GM21423 (cell line): ENCODE measurements around the gene PCSK2.
A peak's percentile ranks its signal among the peaks of the same experiment; 100 is the strongest.

ENCODE experiments used
- ATAC-seq: cut with Tn5 transposase; IDR thresholded peaks from one replicate; pipeline ENCODE4 v1.9.1; 2021; ENCODE audit warnings: mild to moderate bottlenecking, moderate library complexity; ENCODE audit not compliant: unreplicated experiment

PCSK2 gene

DNA sequence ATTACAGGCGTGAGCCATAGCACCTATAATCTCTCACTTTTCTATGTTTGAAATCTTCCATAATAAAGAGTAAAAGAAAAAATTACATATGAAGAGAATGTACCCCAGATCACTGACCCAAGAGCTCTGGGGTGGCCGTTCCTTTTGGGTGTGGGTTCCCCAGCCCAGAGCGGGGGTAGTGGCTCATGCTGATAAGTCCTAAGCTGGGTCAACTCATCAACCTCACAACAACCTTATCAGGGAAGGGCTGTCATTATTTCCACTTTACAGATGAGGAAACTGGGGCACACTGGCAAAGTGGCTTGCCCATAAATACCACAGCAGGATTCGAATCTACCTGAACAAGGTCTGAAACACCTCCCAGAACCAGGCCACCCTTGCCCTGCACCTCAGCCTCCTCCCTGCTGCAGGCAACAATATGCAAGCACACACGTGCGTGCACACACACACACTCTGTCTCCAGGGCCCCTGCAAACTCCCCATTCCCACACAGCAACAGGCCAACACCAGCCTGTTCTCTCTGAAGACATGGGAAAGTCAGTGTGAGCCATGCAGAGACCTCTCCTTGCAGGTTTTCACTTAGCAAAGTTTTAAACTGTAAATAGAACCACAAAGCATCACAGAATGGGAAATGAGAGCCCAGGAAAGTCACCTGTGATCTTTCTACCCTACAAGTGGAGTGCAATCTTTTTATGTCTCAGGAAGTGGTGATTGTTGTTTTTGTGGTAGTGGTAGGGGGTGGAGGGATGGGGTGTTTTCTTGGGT, 276.6 kb downstream of the PCSK2 start:
- no peak for ATAC-seq

DNA sequence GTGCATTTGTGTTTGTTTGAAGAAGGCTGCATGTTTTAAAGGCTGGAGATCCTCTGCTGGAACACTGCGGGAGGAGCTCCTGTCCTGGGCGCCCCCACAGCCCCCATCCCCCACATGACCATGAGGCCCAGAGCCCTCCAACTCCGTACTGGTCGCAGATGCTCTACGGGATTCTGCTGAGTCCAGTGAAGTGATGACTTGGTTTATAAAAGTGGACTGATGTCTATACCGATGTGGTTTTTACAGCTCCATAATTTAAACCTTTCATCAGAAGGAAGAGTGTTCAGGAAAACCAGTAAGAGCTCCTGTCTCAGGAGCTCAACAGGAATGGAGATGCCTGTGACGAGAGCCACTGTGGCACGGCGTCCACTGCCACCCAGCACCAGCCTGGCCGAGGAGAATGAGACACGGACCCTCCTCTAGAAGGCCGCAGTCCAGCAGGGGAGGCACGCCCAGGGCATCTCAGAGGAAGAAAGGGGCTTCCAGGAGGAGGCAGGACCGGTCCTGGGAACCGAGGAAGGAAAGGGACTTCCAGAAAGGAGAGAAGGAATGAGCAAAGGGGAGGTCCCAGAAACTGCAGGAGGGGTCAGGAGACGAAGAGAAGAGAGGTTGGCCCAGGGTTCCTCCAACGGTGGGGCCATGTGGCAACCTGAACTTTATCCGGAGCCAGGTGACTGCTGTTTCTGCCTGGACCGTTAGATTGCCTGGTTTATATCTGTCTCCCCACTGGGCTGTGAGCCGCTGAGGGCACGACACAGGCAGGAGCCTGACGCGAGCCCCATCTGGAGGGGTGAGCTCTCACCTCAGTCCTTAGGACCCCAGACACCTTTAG, 277.4 kb downstream of the PCSK2 start:
- ATAC-seq: peak; percentile 5

DNA sequence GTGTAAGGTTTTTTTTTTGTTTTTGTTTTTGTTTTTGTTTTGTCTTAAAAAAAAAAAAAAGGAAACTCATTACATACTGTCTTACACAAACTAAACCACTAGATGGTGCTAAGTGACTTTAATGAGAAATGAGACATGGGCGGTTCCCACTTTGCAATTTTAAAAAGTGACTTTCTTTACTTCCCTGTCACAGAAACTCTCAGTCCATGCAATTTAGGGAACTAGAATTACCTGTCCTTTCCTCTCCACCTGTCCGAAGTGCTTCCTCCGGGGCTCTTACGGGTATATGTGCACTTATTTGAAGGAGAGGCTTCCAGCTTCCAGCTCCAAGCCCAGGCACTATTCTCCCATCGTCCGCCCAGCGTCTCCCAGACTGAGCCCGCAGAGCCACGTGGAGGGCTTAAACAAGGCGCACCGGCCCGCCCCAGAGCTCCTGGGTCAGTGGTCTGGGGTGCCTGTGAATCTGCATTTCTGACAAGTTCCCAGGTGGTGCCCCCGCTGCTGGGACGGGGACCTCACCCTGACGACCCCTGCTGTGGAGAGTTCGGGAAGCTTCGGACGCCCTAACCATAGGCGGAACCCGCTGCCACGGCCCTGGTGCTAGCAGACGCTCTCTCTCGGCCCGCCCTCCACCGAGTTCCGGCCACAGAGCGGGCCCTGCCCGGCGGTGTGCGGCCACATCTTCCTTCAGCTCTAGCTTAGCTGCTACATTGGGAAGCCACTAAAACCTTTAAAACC, 278.2 kb downstream of the PCSK2 start:
- peak; percentile 82 for ATAC-seq

DNA sequence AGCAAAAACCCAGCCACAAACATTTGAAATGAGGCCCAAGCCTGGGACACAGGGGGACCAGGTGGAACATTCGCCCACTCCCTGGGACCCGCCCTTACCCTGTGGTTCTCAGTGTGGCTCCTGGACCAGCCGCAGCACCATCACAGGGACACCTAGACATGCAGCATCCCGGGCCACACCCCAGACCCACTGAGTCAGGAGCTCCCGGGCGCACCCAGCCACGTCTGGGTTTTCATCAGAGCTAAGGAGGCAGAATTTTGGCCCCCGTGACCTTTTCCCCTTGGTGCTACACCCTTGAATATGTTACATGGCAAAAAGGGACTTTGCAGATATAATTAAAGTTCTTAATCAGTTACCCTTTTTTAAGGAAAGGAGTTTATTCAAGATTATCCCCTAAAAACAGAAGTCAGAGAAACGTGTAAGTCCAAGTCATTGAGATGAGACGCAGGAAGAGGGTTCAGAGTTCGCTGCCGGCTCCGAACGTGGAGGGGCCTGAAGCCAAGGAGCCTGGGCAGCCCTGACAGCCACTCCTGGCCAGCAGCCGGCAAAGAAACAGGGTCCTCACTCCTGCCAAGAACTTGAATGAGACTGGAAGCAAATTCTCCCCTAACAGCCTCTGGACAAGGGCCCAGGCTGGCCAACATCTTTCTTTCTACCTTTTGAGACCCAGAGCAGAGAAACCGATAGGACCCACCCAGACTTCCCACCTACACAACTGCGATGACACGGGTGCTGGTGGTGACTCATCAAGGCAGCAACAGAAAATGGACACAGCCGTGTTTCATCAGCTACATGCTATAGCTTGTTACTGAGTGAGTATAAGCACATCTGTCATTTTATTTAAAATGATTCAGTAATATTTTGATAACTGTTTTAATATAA, 279.0 kb downstream of the PCSK2 start:
- ATAC-seq: no peak

DNA sequence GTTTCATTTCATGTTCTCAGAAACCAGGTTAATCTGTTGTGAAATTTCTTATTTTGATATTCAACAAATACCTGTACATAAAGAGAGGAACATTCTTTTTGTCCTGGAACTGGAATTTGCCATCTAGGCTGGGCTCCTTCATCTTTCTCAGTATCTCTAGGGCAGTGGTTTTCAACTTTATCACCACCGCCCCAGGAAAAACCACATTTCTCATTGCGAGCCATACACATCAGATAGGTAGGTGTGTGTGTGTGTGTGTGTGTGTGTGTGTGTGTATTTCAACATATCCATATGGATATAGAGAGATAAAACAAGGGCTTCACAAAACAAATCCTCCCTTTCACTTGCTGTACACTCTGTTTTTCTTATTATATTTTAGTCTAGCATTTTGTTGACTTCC, 280.2 kb downstream of the PCSK2 start:
- no peak for ATAC-seq

DNA sequence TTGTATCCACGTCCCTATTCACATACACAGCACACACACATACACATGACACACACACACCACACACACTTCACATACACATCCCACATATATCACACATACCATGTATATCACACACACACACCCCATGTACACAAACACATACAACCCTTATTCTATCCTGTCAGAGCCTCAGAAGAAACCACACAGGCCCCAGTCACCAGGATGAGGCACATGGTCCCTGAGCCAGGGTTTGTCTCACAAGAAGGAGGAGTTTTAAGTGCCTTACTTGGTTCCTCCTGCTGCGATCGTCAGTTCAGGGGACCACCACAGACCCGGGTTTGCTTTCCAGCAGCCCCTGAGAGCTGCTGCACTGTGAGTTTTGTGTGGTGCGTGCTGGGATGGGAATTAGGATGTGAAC, 280.7 kb downstream of the PCSK2 start:
- ATAC-seq: no peak

DNA sequence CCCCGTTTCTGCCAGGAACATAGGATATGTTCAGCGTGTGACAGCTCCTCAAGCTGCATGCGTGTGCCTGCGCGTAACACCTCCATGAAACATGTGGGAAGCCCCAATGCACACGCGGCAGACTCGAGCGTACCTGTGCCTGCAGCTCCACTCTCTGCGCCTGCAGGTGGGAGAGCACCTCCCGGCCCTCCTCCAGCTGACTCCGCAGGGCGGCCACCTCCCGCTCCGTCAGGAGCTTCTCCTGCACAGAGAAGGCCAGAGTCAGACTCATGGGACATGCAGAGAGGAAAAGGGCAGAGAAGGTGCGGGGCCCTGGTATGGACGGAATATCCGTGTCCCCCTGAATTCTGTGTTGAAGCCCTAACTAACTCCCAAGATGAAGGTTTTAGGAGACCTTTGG, 281.9 kb downstream of the PCSK2 start:
- ATAC-seq: no peak

DNA sequence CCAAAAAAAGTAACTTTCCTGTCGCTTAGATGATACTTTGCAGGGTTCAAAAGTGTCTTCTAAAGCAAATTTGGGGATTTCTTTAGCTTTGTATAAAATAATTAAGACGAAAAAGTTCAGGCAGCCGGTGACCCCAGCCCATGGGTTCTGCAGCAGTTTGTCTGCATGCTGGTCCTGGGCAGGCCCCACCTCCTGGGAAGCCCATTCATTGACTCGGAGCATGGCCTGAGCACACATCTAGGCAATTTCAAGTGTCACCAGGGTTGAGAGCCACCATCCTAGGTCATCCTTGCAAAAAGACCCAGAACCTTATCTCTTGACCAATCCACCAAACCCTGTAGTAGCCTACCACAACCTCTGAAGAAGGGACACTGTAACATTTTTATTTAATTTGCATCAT, 283.7 kb downstream of the PCSK2 start:
- no peak for ATAC-seq

DNA sequence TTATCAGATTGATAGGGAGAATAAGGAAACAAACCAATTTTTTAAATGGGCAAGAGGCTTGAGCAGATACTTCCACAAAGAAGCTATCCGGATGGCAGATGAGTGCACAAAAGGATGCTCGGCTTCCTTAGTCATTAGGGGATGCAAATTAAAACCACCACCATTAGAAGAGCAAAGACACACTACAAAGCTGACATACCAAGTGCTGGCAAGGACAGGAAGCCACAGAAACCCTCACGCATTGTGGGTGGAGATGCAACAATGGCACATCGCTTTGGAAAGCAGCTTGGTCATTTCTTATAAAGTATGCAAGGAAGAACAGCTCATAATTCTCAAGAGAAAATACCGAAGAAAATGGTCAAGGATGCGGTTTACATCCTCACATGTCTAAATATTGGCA, 284.6 kb downstream of the PCSK2 start:
- no peak for ATAC-seq

DNA sequence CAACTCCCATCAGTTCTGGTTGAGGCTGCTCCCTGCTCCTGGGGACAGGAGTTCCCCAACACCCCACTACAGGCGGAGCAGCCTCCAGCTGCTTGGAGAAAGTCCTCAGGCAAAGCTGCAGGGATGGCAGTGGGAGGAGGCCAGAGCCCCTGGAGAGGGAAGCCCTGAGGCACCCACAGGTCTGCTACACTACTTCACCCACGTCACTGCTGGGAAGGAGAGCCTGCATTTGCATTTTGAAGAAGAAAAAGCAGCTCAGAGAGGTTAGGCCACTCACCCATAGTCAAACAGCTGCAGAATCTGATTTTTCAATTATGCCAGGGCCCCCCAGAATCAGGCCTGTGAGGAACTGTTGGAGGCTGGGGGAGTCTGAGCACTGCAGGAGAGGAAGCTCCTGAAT, 287.1 kb downstream of the PCSK2 start:
- no peak for ATAC-seq

DNA sequence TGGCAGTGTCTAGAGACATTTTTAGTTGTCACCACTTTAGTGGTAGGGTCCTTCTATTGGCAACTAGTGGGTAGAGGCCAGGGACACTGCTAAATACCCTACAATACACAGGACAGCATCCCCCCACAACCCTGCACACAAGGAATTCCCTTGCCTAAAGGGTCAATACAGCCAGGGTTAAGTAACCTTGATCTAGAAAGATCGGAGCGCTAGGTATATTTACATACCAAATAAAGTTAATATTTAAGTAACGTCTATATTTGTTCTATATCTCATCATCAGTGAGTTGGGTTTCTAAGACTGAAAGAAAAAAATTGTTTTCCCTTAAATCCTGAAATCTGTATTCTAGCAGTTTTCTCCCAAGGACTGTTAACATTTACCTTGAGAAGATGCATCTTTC, 288.2 kb downstream of the PCSK2 start:
- no peak for ATAC-seq

DNA sequence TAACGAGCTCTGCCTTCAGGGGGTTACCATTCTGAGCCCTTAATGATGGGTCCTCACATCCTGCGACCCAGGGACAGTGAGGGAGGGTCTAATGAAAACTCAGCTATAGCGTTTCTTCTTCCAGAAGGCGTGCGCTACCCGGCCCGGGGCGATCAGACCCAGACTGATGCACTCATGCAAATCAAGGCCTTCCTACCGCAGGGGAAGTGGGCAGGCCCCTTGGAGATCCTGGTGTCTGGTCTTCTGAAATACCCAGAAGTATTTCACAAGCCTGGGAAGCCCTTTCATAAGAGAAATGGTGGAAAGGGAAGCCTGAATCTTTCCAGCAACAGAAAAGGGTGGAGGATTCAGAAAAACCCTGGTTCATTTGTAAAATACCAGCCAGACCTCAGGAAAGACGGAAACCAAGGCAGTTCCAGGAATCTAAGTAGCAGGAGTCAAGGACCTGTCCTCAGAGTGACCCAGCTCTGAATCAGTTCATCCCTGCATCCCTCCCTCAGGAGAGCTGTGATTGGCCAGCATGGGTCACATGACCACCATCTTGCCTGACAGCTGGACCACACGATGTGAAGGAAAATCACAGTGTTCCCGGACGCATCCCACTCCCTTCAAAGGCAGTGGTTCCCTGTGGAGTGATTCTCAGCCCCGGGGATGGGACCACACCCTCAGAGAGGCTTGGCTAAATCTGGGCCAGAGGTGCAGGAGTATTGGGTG, 291.7 kb downstream of the PCSK2 start:
- ATAC-seq: no peak

DNA sequence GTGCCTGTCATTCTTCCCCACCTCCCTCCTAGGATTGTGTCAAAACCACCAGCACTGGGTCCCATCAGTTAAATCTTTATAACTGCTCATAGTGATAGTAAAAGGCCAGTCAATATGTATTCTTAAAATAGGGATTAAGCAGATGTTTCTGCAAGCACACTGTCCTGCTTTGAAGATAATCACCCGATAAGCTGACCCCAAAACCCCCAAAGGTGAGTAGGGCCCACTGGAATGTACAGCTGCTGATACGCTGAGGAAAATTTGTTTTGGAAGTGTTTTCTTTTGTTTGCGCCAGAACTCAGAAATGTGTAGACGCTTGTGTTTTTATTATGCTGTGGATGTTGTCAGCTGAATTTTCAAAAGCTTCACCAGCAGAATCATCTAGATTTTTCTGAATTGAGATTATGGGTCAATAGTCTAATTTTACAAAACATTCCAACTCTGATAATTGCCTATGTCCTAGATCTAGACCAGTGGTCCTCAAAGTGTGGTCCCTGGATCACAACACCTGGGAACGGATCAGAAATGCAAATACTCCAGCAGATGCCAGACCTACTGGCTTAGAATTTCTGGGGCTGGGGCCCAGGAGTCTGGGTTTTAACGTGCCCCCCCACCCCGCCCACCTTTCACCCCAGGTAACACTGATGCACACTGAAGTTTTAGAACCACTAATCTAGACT, 292.9 kb downstream of the PCSK2 start:
- ATAC-seq: no peak

DNA sequence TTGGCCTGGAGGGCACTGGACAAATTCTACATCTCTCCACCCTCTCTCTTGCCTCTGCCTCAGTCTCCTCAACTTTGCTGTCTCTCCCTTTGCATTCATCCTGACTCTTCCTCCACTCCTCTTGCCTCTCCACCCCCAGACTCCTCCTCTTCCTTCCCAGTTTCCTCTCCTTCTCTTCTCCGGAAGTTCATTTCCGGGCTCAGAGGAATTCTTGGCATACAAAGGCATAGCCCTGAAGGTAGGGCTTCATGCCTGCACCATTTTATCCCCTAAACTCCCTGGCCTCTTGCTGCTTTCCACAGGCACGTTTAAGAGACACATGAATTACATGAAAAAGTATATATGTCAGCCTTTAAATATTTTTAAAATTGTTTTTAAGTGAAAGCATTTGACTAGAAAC, 293.7 kb downstream of the PCSK2 start:
- ATAC-seq: no peak

DNA sequence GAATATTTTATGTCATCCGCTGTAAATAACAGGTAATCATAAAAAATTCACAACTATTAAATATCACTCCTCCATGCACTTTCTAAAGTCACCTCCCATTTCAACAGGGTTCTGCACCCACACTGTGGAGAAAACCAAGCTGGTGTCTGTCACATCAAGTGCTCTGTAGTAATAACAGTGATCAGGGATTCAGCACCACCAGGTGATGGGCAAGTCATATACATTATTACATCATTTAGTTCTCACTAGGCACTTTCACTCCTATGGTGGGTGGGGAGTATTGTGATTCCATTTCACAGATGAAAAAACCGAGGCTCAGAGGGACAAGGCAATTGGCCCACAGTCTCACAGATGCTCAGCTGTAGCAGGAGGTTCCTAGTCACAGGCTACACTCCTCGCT, 295.7 kb downstream of the PCSK2 start:
- ATAC-seq: no peak

DNA sequence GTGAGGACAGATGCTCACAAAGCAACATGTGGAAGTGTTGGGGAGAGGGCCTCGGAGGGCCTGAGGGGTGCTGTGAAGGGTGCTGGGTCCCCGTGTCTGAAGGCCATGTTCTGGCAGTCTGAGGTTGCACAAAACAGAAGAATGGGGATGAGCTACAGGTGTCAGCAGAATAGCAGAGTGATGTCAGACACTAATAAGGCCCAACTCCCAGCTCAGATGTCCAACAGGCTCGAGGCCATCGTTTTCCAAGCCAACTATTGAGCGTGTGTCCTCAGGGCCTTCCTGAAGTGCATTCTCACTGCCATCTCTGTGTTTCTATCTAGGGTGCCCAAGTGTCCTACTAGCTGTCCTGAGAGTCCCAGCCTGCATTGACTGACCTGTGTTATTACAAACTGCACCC, 296.5 kb downstream of the PCSK2 start:
- ATAC-seq: no peak

DNA sequence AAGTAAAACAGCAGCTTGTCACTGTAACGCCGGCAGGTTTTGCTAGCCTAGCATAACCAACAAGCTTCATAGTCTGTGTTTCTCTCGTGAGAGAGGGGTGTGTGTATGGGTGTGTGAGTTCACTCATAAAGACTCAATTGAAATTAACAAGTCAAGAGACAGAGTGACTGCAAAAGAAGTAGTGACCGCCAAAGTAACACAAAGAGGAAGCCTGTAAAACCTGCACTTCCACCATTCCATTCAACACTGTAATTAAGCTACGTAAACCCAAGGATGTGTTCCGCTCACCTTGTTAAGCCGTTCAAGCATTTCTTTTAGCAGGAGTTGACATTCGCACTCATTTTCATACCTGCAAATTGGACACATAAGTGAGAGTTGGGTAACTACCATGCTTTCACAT, 297.7 kb downstream of the PCSK2 start:
- ATAC-seq: no peak

DNA sequence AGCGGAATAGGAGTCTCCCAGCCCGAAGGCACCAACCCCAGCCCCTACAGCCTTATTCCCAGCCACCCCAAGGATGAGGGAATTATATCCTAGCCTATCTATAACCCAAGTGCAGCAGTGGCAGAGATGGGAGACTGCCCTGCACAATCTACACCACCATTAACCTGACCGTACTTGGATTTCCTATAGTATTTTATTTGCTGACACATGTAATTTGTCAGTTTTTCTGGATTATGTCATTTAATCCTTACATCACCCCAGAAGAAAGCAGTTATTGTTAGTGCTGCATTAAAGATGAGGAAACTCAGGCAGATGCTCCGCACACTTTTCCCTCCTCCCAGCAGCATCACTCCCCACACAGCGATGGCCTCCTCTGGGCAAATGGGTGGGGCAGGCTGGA, 298.3 kb downstream of the PCSK2 start:
- ATAC-seq: no peak

DNA sequence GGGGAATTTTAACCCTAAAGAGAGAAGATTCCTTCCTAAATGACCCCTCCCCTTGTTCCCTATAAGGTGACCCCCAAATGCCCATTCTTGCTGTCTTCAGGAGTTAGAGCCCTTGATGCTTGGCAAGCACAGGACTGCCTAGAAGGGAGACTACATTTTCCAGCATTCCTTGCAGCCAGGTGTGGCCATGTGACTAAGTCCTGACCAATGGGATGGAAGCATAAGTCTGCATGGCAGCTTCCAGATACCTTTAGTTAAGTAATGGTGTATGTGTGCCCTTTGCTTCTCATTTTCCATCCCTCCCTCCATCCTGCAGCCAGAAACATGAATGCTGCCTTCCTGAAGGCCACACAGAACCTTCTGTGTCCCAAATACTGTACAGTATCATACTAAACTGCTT, 298.8 kb downstream of the PCSK2 start:
- no peak for ATAC-seq

DNA sequence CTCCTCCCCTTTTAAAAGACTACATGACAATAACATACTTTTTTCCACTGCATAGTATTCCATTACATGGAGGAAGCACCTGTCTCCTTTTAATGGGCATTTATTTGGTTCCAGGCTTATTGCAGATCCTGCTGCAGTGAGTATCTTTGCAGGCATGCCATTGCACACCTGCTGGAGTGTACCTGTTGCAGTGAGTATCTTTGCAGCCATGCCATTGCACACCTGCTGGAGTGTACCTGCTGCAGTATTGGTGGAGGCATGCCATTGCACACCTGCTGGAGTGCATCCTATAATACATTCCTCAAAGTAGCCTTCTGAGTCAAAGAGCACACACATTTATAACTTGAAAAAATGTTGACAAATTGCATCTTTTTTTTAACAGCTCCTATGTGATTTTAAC, 302.7 kb downstream of the PCSK2 start:
- ATAC-seq: no peak
